HG03159 (cell line): ENCODE measurements around the gene LAP3.
"Not testable (repeated sequence)": the region's sequence is repeated elsewhere in the genome, so short reads cannot be mapped to it uniquely, and the experiment has no call there.

Experiments
- ATAC-seq: cut with Tn5 transposase; IDR thresholded peaks from one replicate; pipeline ENCODE4 v1.9.1; 2021; ENCODE audit warnings: mild to moderate bottlenecking, moderate library complexity; ENCODE audit not compliant: unreplicated experiment

LAP3 gene

GRCh38 chr4:17576932-17577664 lies at the start of gene LAP3:
Gene LAP3 (plus strand): TSS chr4:17577198. CDS start chr4:17577466, 268 bp downstream.
- ATAC-seq = peak; percentile 86

GRCh38 chr4:17528551-17529165 lies 48.3 kb upstream of the LAP3 start:
- ATAC-seq = no peak

DNA sequence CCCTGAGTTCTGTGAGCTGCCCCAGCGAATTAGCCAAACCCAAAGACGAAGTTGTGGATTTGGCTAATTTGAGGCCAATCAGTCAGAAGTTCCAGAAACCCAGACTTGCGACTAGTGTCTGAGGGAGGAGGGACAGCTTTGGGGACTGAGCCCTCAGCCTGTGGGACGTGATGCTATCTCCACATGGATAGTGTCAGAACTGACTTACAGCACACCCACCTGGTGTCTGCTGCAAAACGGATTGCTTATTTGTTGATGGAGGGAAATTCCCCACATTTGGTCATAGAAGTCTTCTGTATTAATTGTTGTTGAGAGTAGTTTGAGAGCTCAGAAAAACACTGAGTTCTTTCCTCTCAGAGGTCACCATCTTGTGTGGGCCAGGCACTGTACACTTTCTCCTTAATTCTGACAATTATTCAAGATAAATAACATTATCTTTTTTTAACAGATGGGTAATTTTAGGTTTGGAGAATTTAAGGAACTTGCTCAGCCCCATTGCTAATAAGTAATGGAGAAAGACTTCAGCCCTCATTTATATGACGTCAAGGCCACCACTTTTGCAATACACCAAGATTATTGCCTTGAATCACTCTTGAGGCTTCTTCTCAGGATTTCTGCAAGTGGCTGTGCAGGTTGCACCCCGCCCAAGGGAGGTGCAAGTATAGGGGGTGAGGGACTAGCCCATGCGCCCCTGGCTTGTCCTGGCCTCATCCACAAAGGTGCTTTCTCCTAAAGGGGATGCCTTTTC lies 45.3 kb upstream of the LAP3 start:
- no peak for ATAC-seq

- ATAC-seq = no peak
Observed at GRCh38 chr4:17534705-17535104, 42.3 kb upstream of the LAP3 start.

GRCh38 chr4:17535242-17535641 lies 41.8 kb upstream of the LAP3 start:
- no peak for ATAC-seq

DNA sequence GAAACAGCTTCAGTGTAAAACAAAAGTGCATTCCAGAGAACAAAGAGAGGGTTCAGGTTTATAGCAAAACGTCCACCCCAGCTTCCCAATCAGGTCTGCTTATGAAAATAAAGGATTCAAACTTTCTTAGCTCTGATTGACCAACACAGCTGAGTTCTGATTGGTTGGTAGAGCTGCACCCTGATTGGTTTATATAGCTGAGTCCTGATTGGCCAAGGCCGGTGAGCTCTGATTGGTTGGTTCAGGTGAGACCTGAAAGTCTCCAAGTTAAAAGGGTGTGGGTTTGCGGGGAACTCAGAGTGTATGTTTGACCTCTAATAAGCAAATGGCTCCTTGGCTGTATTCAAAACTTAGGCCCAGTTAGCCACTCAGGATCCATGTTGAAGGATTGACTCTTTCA lies 41.1 kb upstream of the LAP3 start:
- ATAC-seq = no peak

GRCh38 chr4:17537060-17537459 lies 39.9 kb upstream of the LAP3 start:
- ATAC-seq = not testable (repeated sequence)

DNA sequence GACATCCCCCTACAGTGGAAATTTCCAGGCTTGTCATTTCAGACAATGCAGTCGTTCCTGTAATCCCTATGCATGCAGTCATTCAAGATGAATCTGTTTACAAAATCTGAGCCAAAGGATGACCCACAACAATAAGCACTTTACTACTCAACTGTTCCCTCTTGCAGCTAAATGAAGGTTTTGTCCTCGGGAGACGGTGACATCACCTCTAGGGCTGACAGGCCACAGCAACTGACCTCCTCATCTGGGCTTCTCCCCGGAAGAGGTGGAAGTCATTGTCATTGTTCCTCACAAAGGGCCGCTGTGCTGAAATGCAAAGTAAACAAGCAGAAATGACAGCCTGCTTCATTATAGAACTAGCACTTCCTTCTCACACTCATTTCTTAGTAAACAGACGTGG lies 32.8 kb upstream of the LAP3 start:
- no peak for ATAC-seq

- ATAC-seq = no peak
Observed at GRCh38 chr4:17544831-17545234, 32.2 kb upstream of the LAP3 start.

DNA sequence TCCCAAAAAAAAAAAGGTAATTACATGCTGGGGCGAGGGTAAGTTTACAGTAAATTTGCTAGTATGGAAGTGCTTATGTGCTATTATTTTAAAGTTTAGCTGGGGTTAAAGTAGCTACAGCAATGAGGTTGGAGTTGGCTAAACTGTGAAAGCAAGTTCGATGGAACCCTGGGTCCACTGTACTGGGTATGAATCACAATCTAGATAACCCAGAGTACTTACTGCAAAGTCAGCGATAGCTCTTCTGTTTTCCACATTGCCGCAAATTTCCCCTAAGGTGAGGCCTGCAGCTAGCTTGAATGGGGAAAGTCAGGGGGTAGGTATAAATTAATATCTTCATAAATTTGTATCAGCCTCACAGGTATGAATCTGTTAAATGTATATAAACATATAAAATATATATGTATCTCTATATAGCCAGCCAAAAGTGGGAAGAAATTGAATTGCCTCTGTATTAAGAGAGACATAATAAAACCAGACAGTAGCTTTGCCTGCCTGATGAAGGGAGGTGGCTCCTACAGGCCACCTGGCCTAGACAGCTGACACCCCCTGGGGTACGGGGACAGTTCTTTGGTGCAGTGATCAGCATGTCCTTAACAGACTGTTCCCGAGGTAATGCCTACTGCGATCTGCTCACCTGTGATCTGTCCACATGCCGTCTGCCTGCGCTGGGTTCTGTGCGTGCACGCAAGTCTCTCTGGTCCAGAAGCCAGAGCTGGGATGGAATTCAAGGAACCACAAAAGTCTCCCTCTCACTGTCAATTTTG lies 31.4 kb upstream of the LAP3 start:
- ATAC-seq = no peak

DNA sequence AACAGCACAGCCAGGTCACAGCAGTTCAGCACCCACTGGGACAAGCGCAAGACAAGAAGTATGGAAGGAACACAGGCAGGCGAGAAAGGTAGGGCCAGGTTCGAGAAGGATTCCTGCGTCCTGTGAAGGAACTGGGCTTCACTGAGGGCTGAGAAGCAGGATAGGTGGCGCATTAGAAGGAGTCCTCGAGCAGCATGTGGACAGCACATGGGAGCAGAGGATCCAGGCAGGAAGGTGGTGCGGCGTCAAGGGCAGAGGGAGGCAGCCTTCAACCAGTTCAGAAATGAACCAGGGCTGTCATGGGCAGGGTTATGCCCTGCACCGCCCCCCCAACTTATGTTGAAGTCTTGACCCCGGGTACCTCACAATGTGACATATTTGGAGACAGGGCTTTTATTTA lies 30.8 kb upstream of the LAP3 start:
- no peak for ATAC-seq

GRCh38 chr4:17546678-17547077 lies 30.3 kb upstream of the LAP3 start:
- no peak for ATAC-seq

DNA sequence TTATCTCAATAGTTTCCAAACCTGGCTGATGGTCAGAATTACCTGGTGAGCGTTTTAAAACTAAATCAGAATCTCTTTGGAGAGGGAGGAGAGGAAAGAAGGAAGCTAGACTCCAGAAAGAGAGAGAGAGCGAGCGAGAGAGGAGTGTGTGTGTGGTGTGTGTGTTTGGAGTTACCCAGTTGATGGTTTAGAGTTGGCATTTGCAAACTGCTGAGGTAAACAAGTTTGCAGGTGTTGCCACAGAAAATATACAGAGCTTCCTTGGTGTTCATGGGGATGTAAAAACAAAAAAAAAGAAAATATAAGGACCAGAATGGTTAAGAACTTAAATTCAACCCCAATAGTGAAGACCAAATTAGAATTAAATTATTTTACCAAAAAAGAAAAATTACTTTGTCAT lies 26.4 kb upstream of the LAP3 start:
- ATAC-seq = no peak

- no peak for ATAC-seq
Observed at GRCh38 chr4:17552427-17552826, 24.6 kb upstream of the LAP3 start.

GRCh38 chr4:17554568-17554967 lies 22.4 kb upstream of the LAP3 start:
- no peak for ATAC-seq

- ATAC-seq = no peak
Observed at GRCh38 chr4:17556498-17556897, 20.5 kb upstream of the LAP3 start.

GRCh38 chr4:17557880-17558279 lies 19.1 kb upstream of the LAP3 start:
- no peak for ATAC-seq

GRCh38 chr4:17558941-17559708 lies 17.9 kb upstream of the LAP3 start:
- no peak for ATAC-seq

- no peak for ATAC-seq
Observed at GRCh38 chr4:17559709-17560048, 17.3 kb upstream of the LAP3 start.

GRCh38 chr4:17560065-17560673 lies 16.8 kb upstream of the LAP3 start:
- ATAC-seq = no peak
